Measurements from ENCODE around the gene USP32. TPM values are rescaled to one million over a fixed set of nuclear protein-coding genes. Genes with fewer than 3 reads are reported as not detected.
A peak's percentile ranks its signal among the peaks of the same experiment; 100 is the strongest.

USP32 gene
- total RNA-seq, 1 experiment from 2014 or later: 73.5 TPM

GRCh38 chr17:60145006-60145935 lies 246.7 kb downstream of the USP32 start:
- Histone ChIP-seq H3K23ac (ENCODE audit: insufficient read length, low read depth, low read length) (no peak overlapping the region), H3K14ac (ENCODE audit: insufficient read depth, low read length) (no peak overlapping the region; the same call in 1 of the 2 replicates), H3K4ac (ENCODE audit: low read depth, low read length) (no peak overlapping the region), H3K23me2 (ENCODE audit: insufficient read length, low read depth, low read length, poor library complexity, severe bottlenecking) (peaks cover 18% of the 10 kb centered on the region), H2AFZ (ENCODE audit: low read length) (no peak overlapping the region), H3K27ac (ENCODE audit: insufficient read length, low read depth, low read length) (no peak overlapping the region), H3K9ac (ENCODE audit: extremely low read depth, insufficient read length, low read length) (no peak overlapping the region), H3K9me3 (ENCODE audit: control insufficient read depth, low read depth, low read length) (no peaks in the 10 kb centered on the region), H3K79me1 (ENCODE audit: insufficient read depth, low read depth, low read length, poor library complexity, severe bottlenecking) (no peaks in the 10 kb centered on the region), H3T11ph (ENCODE audit: low read length) (no peak overlapping the region), H4K20me1 (ENCODE audit: control insufficient read depth, insufficient read depth, insufficient read length) (no peaks in the 10 kb centered on the region), H4K8ac (replicated peaks; ENCODE audit: insufficient read length, low read depth, low read length) (no peak overlapping the region), H4K91ac (ENCODE audit: insufficient read length, low read depth, low read length) (no peak overlapping the region), H3K27me3 (ENCODE audit: insufficient read depth, low read length) (peaks cover 24% of the 10 kb centered on the region), H2BK120ac (ENCODE audit: low read depth, low read length, poor library complexity, severe bottlenecking) (no peak overlapping the region), H3K79me2 (ENCODE audit: insufficient read depth, low read length) (no peaks in the 10 kb centered on the region), H3K18ac (ENCODE audit: insufficient read length, low read depth, low read length) (no peak overlapping the region), H2BK20ac (ENCODE audit: low read depth, low read length, poor library complexity, severe bottlenecking) (no peak overlapping the region), H2AK5ac (ENCODE audit: insufficient read length, low read length) (no peak overlapping the region), H4K5ac (ENCODE audit: insufficient read length, low read depth, low read length) (no peak overlapping the region), H2BK15ac (ENCODE audit: low read depth, low read length) (no peak overlapping the region), H2BK5ac (ENCODE audit: insufficient read length, low read length) (no peak overlapping the region), H3K56ac (ENCODE audit: insufficient read length, low read depth, low read length) (no peak overlapping the region), H2BK12ac (ENCODE audit: insufficient read length, low read depth, low read length) (no peak overlapping the region), H3K4me2 (ENCODE audit: insufficient read depth, insufficient read length, low read length) (peak overlapping the region; percentile 27), H3K4me1 (ENCODE audit: insufficient read depth, low read length) (peaks cover 12% of the 10 kb centered on the region)
- H3K27ac Mint-ChIP-seq: peak overlapping the region in 2 of 3 experiments; percentile 65 to 76; a peak in 4 of 7 replicates
- no peaks in the 10 kb centered on the region; a peak in 1 of 5 replicates for H3K9me3 Mint-ChIP-seq
- no CpG with 5 or more reads among the region's 17 CpGs for WGBS (ENCODE audit: extremely low coverage, insufficient read length, low lambda C conversion rate)
- peaks cover 52 to 75% of the 10 kb centered on the region in 2 experiments for H3K4me1 Mint-ChIP-seq
- peak overlapping the region; percentile 19 to 43; a peak in 4 of 5 replicates for H3K4me3 Mint-ChIP-seq
- H3K27me3 Mint-ChIP-seq (ENCODE audit: low read depth): peaks cover 80% of the 10 kb centered on the region
- no peak for TF ChIP-seq CTCF (conservative IDR thresholded peaks at IDR 0.05)
- H3K36me3 Mint-ChIP-seq (ENCODE audit: insufficient read depth in 1 of 3, low read depth in 3 of 3): no peaks in the 10 kb centered on the region
- DNase-seq: peak; percentile 57
